Measurements from ENCODE around the gene CLCN2. TPM values are rescaled to one million over a fixed set of nuclear protein-coding genes. Genes with fewer than 3 reads are reported as not detected.

CLCN2 gene
- total RNA-seq (2021; fragmentation: NEBNext Ultra II Directional; extraction: Animal tissue kit (Norgen Biotek cat#: 25700)) (11.8 and 13.7 TPM in 2 replicates), polyA plus RNA-seq (2011; rRNA removed) (16.1 and 20.7 TPM in 2 replicates), polyA minus RNA-seq (2011; rRNA and poly(A)+ RNA removed) (21.6 and 30.2 TPM in 2 replicates)
- 11.9 TPM for polyA plus RNA-seq (2011; cell fraction: cytosol; rRNA removed)
- polyA plus RNA-seq (2011; cell fraction: nucleus; rRNA removed): 101 TPM
- 10.2 to 14.4 TPM (median 13.8 TPM) in 4 replicates for polyA plus RNA-seq (2012, experiment 1 of 2)
- polyA plus RNA-seq (2012, experiment 2 of 2): 9.8 TPM
- polyA plus RNA-seq (2013, experiment 1 of 2): 12.1 TPM
- 9.9 TPM for polyA plus RNA-seq (2013, experiment 2 of 2)
- polyA minus RNA-seq (2011; cell fraction: cytosol; rRNA and poly(A)+ RNA removed): 10.0 TPM
- 57.3 TPM for polyA minus RNA-seq (2011; cell fraction: nucleus; rRNA and poly(A)+ RNA removed)
- long read RNA-seq, experiment 1, partial matches to known transcripts: 4 of 7 reads
- long read RNA-seq, experiment 1, other reads (novel, unspliced or antisense): 3 of 7 reads
- long read RNA-seq, experiment 2: 0 reads

DNA sequence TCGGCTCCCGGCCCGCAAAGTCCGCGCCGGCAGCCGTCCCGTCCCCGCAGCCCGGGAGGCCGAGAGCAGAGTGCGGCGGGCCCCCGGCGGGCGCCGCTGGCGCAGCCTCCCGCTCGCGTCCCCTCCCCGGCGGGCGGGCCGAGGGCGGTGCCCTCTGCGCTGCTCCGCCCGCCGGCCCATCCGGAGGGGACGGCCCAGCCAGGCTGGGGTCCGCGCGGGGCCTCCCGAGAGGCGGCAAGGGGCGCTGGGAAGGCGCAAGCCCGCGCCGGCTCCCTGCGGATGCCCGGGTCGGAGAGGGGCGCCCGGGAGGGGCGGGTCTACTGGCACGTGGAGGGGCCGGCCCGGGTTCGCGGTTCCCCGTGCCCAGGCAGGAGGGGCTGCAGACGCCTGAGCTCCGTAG, at the start of gene CLCN2, which contains the start of gene POLR2H:
Gene CLCN2 (minus strand): TSS at position 74 of the 400 bp plus-strand sequence. CDS start 126 bp downstream, outside the sequence.
Gene POLR2H (plus strand): TSS at position 179 of the 400 bp plus-strand sequence. CDS start 1,783 bp downstream, outside the sequence.
- H3K4ac ChIP-seq (replicated peaks; ENCODE audit: insufficient read length, low read depth, low read length): peak within 1 kb of the TSS; percentile 78
- H4K91ac ChIP-seq (replicated peaks; ENCODE audit: insufficient read length, low read length): peak within 1 kb of the TSS; percentile 76
- DNase-seq (ENCODE audit: low read depth in 1 of 2, low spot score in 2 of 2) (peak in 1 of 2 experiments; percentile 81), FAIRE-seq (no peak)
- peak within 1 kb of the TSS; percentile 78 for H3K18ac ChIP-seq (ENCODE audit: extremely low read depth, low read length)
- H3K79me1 ChIP-seq (ENCODE audit: low read depth, low read length): 0 out of 2 replicates have a peak, but pooled peaks cover 3% of the 10 kb centered on the region
- peak within 1 kb of the TSS; percentile 85 for H4K5ac ChIP-seq (ENCODE audit: insufficient read length, low read depth, low read length)
- H4K20me1 ChIP-seq (replicated peaks in 1 of 2; ENCODE audit: control insufficient read depth in 1 of 2, insufficient read depth in 2 of 2, low read length in 2 of 2): peaks cover 6 to 12% of the 10 kb centered on the region in 2 experiments
- H3K9ac ChIP-seq (replicated peaks in 1 of 4; ENCODE audit: extremely low read depth in 1 of 4, low read depth in 3 of 4, low read length in 3 of 4): peak within 1 kb of the TSS; percentile 54 to 92 (median 72)
- H3K4me3 ChIP-seq (ENCODE audit: extremely low read depth in 1 of 4, insufficient read depth in 2 of 4, low read depth in 3 of 4, low read length in 4 of 4): peak within 1 kb of the TSS; percentile 77 to 88 (median 80)
- peak within 1 kb of the TSS; percentile 97; the same call in 1 of the 2 replicates for H4K8ac ChIP-seq (ENCODE audit: extremely low read depth, insufficient read depth, low read length)
- H2BK120ac ChIP-seq (replicated peaks; ENCODE audit: low read depth, low read length): peak within 1 kb of the TSS; percentile 7
- H2AFZ ChIP-seq (ENCODE audit: low read length): peak within 1 kb of the TSS; percentile 37; the same call in 1 of the 2 replicates
- H3K27ac ChIP-seq (ENCODE audit: low read depth, low read length): peak within 1 kb of the TSS; percentile 92
- peak within 1 kb of the TSS; percentile 67 for H3K56ac ChIP-seq (replicated peaks; ENCODE audit: insufficient read length, low read depth, low read length)
- peak within 1 kb of the TSS; percentile 88 for H2BK5ac ChIP-seq (ENCODE audit: low read depth, low read length)
- CTCF ChIA-PET (ENCODE audit: partially characterized antibody): interaction anchor here (0.7 to 7.1 kb wide), 7 partner anchors 8 to 466 kb away, joined by 3 to 47 read pairs (median 5); no protein-coding TSS in a partner anchor
- 0% methylated on average over 39 of the region's 56 CpGs; no CpG with 5 or more reads in 1 of the 2 experiments for WGBS, 2 experiments (ENCODE audit: extremely low coverage in 1 of 2, insufficient coverage in 1 of 2, insufficient read length in 1 of 2, insufficient replicate concordance in 2 of 2, low coverage in 1 of 2, low lambda C conversion rate in 2 of 2, missing lambda C conversion rate in 1 of 2)
- no peak within 1 kb of the TSS for H3K14ac ChIP-seq (ENCODE audit: insufficient read length)
- TF ChIP-seq EGR1 (IDR thresholded peaks at IDR 0.05; ENCODE audit: borderline replicate concordance, low read depth, low read length) (0 out of 2 replicates have a peak, but pooled peaks have one; percentile 4), BACH1 (IDR thresholded peaks at IDR 0.05; ENCODE audit: low read length) (no peak), KDM4A (IDR thresholded peaks at IDR 0.05; ENCODE audit: low read depth, low read length, severe bottlenecking) (peak; percentile 57), KDM1A (IDR thresholded peaks at IDR 0.05; ENCODE audit: borderline replicate concordance, low read length) (no peak), SP4 (IDR thresholded peaks at IDR 0.05; ENCODE audit: low read length) (no peak), KDM5A (IDR thresholded peaks at IDR 0.05; ENCODE audit: low read length) (no peak), SRF (IDR thresholded peaks at IDR 0.05; ENCODE audit: low read depth, low read length) (no peak), TAF1 (IDR thresholded peaks at IDR 0.05; ENCODE audit: low read depth, low read length) (0 out of 2 replicates have a peak, but pooled peaks have one; percentile 18), PHF8 (conservative IDR thresholded peaks at IDR 0.05; ENCODE audit: low read depth, low read length) (peak; percentile 56)
- TF ChIP-seq, protein P1, sequence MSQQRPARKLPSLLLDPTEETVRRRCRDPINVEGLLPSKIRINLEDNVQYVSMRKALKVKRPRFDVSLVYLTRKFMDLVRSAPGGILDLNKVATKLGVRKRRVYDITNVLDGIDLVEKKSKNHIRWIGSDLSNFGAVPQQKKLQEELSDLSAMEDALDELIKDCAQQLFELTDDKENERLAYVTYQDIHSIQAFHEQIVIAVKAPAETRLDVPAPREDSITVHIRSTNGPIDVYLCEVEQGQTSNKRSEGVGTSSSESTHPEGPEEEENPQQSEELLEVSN (IDR thresholded peaks at IDR 0.05): peak; percentile 13; the same call in 1 of the 2 replicates
- peak within 1 kb of the TSS; percentile 94 to 98 for H3K4me2 ChIP-seq (ENCODE audit: insufficient read depth in 1 of 2, low read depth in 2 of 2, low read length in 2 of 2)
- peaks cover 3 to 18% (median 12%) of the 10 kb centered on the region in 4 experiments for H3K4me1 ChIP-seq (replicated peaks in 1 of 4; ENCODE audit: control insufficient read depth in 3 of 4, insufficient read depth in 4 of 4, low read length in 3 of 4)
- H2BK15ac ChIP-seq (ENCODE audit: low read length): 0 out of 2 replicates have a peak within 1 kb of the TSS, but pooled peaks have one; percentile 61
- H3K23ac ChIP-seq (ENCODE audit: insufficient read length): no peak within 1 kb of the TSS
- H3K36me3 ChIP-seq (ENCODE audit: control insufficient read depth in 2 of 4, insufficient read depth in 4 of 4, low read length in 3 of 4): peaks cover 7 to 28% (median 18%) of the 10 kb centered on the region in 4 experiments; a peak in 7 of 8 replicates
- peak within 1 kb of the TSS; percentile 95; the same call in 1 of the 2 replicates for H2AK5ac ChIP-seq (ENCODE audit: low read depth, low read length)
- peaks cover 0 to 15% of the 10 kb centered on the region in 2 experiments; a peak in 2 of 4 replicates for H3K79me2 ChIP-seq (ENCODE audit: control insufficient read depth in 1 of 2, insufficient read depth in 2 of 2, low read length in 2 of 2)
- H3K27me3 ChIP-seq (replicated peaks in 1 of 4; ENCODE audit: control insufficient read depth in 3 of 4, extremely low read depth in 1 of 4, insufficient read depth in 3 of 4, low read length in 3 of 4): peaks cover 0 to 8% (median 3%) of the 10 kb centered on the region in 4 experiments; a peak in 3 of 7 replicates
- no peak within 1 kb of the TSS for H2BK20ac ChIP-seq (ENCODE audit: low read length)
- POLR2A ChIA-PET (ENCODE audit: partially characterized antibody): interaction anchor here (0.8 to 5.2 kb wide), 16 partner anchors 9 to 375 kb away, joined by 3 to 32 read pairs (median 6); partner anchors contain the start of gene FAM131A
- H3K23me2 ChIP-seq (ENCODE audit: low read depth, low read length): peaks cover 22% of the 10 kb centered on the region
- H3K9me3 ChIP-seq (ENCODE audit: insufficient read depth in 2 of 2, low read depth in 1 of 2, low read length in 1 of 2): no peaks in the 10 kb centered on the region
- peak within 1 kb of the TSS; percentile 75 for H2BK12ac ChIP-seq (ENCODE audit: low read depth, low read length)
